Small intestine (tissue), 7 donors: ENCODE data around the gene ANKMY1. TPM values are rescaled to one million over a fixed set of nuclear protein-coding genes. Genes with fewer than 3 reads are reported as not detected.

Experiments used
- DNase-seq, 2 donors: peaks; one replicate each; pipeline versions ENCODE4 v3.0.0 to v3.0.0-alpha.2; 2013
- FAIRE-seq: peaks from 2 replicates; lab custom pipeline; 2012; peaks lifted over from hg19 to GRCh38; lab: Jason Lieb, UNC
- H3K27ac ChIP-seq, 3 donors: one replicate each; pipeline ENCODE4 v1.5.1; 2013; ENCODE audit warnings: low read length in 2 of 3, mild to moderate bottlenecking in 2 of 3, control low read depth in 1 of 3, inconsistent platforms in 1 of 3, low read depth in 1 of 3, moderate library complexity in 1 of 3
- H3K27me3 ChIP-seq, 3 donors: one replicate each; pipeline ENCODE4 v1.6.1; 2013; ENCODE audit warnings: low read length in 3 of 3, inconsistent platforms in 1 of 3; ENCODE audit not compliant: control insufficient read depth in 3 of 3, insufficient read depth in 3 of 3
- H3K36me3 ChIP-seq, 3 donors: one replicate each; pipeline ENCODE4 v1.6.1; 2013; ENCODE audit warnings: low read length in 3 of 3, inconsistent platforms in 1 of 3, low read depth in 1 of 3, mild to moderate bottlenecking in 1 of 3, moderate library complexity in 1 of 3; ENCODE audit not compliant: control insufficient read depth in 3 of 3, insufficient read depth in 2 of 3
- H3K4me1 ChIP-seq, 3 donors: one replicate each; pipeline ENCODE4 v1.6.1; 2013; ENCODE audit warnings: low read length in 2 of 3, inconsistent platforms in 1 of 3, low read depth in 1 of 3, mild to moderate bottlenecking in 1 of 3, moderate library complexity in 1 of 3; ENCODE audit not compliant: control insufficient read depth in 3 of 3, insufficient read depth in 2 of 3
- H3K4me3 ChIP-seq, 3 donors: one replicate each; pipeline ENCODE4 v1.5.1; 2013; ENCODE audit warnings: low read length in 3 of 3, control low read depth in 1 of 3, inconsistent platforms in 1 of 3, low read depth in 1 of 3, mild to moderate bottlenecking in 1 of 3, moderate library complexity in 1 of 3
- H3K9me3 ChIP-seq, 2 donors: one replicate each; pipeline ENCODE4 v1.6.1; 2013; ENCODE audit warnings: low read depth in 1 of 2, low read length in 1 of 2; ENCODE audit not compliant: control insufficient read depth in 2 of 2, insufficient read depth in 1 of 2
- WGBS, 3 donors: extraction: QIAGEN DNeasy Blood & Tissue Kit; methylation state at CpG; one replicate each; pipeline ENCODE4 v1.1.7; 2013; 5-methylcytosine and 5-hydroxymethylcytosine counted together
- polyA plus RNA-seq, 4 donors: library from polyadenylated mRNA; stranded (reverse) in 3 of 4; unstranded in 1 of 4; fragments of 200-250 nt in 3 of 4; fragments of 120-200 nt in 1 of 4; gene quantifications; one replicate each; pipeline versions ENCODE4 v1.2.1 to v1.2.3, GENCODE V29; 2013
- donor health status: healthy with polysubstance abuse.
- donor health status: control.
- donor health status: control.
- donor health status: Bipolar disorder and iron deficiency.
- donor health status: healthy.

ANKMY1 gene
- polyA plus RNA-seq, 4 donors: 3.4 to 13.0 (median 5.9) TPM

DNA sequence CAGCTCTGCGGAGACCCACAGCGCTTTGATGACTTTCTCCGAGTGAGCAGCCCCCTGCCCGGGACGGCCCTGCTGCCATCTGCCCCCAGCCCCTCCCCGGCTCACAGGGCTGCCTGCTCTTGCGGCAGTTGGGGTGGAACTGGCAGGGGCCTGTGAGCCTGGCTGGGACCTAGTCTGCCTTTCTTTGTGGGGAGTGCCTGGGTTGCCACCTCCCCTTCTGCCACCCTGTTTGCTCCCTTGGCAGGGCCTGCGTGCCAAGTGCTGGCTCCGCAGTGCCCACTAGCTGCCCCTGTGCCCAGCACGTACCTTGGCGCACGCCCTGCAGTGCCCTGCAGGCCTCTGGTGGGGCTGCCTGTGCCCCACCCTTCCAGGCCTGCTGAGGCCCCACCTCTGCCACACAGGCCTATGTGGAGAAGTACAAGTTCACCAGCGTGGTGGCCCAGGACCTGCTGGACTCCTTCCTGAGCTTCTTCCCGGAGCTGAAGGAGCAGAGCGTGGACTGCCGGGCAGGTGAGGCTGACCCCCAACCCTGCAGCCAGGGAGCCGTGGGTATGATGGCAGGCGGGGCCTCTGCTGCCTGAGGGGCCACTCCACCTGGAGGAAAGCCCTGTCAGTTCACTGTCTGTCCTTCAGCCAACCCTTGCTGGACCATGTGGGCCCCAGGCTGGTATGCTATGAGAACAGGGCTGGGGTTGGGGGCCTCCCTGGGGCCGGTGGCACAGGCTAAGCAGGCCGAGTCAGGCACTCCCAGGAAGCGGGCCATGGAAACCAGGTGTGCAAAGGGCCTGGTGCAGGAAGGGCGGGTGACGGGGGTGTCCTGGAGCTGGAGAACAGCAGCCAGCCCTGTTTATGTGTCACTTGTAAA, 17.5 kb upstream of the ANKMY1 start:
- Histone ChIP-seq H3K4me1 (peaks cover 4 to 18% (median 6%) of the 10 kb centered on the region in 3 donors), H3K4me3 (no peak overlapping the region), H3K36me3 (peaks cover 7 to 89% (median 20%) of the 10 kb centered on the region in 3 donors), H3K9me3 (no peaks in the 10 kb centered on the region), H3K27ac (no peak overlapping the region), H3K27me3 (no peaks in the 10 kb centered on the region)
- DNase-seq (no peak), FAIRE-seq (no peak)
- WGBS, 3 donors: 84 to 89% (median 88%) methylated on average over 23 of the region's 23 CpGs

DNA sequence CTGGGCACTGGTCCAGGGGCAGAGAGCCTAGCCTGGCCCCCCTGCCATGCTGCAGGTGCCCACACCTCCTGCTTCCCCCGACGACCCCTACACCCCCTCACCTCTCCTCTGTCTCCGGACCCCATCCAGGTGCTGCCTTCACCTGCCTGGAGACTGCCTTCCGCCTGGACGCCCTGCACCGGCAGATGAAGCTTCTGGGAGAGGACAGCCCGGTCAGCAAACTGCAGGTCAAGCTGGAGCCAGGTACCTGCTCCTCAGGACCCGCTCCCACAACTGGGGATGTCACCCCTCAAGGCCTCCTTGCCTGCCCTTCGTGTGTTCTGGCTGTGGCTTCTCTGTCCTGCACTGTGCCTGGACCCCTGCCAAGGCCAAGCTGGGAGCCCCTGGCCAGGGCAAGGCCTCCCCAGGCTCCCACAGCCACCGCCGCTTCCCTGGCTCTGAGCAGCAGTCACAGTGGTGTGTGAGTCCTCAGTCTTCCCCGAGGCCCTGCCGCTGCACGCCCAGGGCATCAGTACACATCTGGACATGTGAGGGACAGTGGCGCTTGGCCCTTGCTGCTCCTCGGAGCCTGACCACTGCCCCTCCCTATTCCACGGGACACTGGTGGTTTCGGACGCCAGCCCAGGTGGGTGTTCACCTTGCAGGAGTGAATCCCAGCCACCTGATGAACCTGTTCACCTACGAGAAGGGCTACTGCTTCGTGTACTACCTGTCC, 16.8 kb upstream of the ANKMY1 start:
- DNase-seq (no peak), FAIRE-seq (no peak)
- WGBS, 3 donors: 85 to 91% (median 88%) methylated on average over 19 to 21 of the region's 21 CpGs
- no peaks in the 10 kb centered on the region for H3K27me3 ChIP-seq
- H3K9me3 ChIP-seq: no peaks in the 10 kb centered on the region
- peaks cover 7 to 93% (median 20%) of the 10 kb centered on the region in 3 donors for H3K36me3 ChIP-seq
- H3K4me3 ChIP-seq: no peak overlapping the region
- peaks cover 10 to 18% (median 11%) of the 10 kb centered on the region in 3 donors for H3K4me1 ChIP-seq
- H3K27ac ChIP-seq: no peak overlapping the region

DNA sequence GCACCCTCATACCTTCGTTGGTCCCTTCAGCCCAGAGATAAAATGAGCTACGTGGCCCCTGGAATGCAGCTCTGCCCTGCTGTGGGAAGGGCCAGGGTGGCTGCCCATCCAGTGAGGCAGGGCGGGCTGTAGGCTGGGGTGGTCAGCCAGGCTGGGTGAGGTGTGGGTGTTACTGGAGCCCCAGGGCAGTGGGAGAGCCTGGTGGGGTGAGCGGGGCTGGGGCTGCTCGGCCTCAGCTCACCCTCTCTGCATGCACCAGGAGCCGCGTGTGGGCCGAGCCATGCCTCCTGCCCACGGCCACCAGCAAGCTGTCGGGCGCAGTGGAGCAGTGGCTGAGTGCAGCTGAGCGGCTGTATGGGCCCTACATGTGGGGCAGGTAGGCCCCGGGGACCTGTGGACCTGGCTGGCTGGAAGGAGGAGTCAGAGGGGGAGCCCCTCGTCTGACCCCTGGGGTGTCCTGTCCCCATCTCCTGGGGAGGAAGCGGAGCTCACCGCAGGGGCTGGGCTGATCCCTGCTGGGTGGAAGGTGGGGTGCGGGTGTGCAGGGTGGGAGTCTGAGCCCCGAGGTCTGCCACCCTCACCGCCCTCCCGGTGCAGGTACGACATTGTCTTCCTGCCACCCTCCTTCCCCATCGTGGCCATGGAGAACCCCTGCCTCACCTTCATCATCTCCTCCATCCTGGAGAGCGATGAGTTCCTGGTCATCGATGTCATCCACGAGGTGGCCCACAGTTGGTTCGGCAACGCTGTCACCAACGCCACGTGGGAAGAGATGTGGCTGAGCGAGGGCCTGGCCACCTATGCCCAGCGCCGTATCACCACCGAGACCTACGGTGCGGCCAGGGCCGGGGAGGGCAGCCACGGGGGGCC, 16.0 kb upstream of the ANKMY1 start:
- Histone ChIP-seq H3K4me3 (no peak overlapping the region), H3K9me3 (no peaks in the 10 kb centered on the region), H3K27ac (no peak overlapping the region), H3K36me3 (peaks cover 7 to 85% (median 20%) of the 10 kb centered on the region in 3 donors), H3K27me3 (no peaks in the 10 kb centered on the region), H3K4me1 (peaks cover 5 to 16% (median 8%) of the 10 kb centered on the region in 3 donors)
- WGBS, 3 donors: 91 to 93% (median 92%) methylated on average over 36 to 37 of the region's 37 CpGs
- DNase-seq (no peak), FAIRE-seq (no peak)

GRCh38 chr2:240573071-240573515, 15.3 kb upstream of the ANKMY1 start:
- Histone ChIP-seq H3K4me1 (peaks cover 5 to 12% (median 8%) of the 10 kb centered on the region in 3 donors), H3K9me3 (no peaks in the 10 kb centered on the region), H3K4me3 (no peak overlapping the region), H3K36me3 (peaks cover 6 to 78% (median 20%) of the 10 kb centered on the region in 3 donors), H3K27ac (no peak overlapping the region), H3K27me3 (no peaks in the 10 kb centered on the region)
- DNase-seq (no peak), FAIRE-seq (no peak)
- WGBS, 3 donors: 90 to 93% (median 90%) methylated on average over 19 to 20 of the region's 20 CpGs

GRCh38 chr2:240572141-240573031, 14.6 kb upstream of the ANKMY1 start:
- DNase-seq: no peak
- no peaks in the 10 kb centered on the region for H3K27me3 ChIP-seq
- H3K27ac ChIP-seq: no peak overlapping the region
- 82 to 89% (median 86%) methylated on average over 30 of the region's 30 CpGs for WGBS, 3 donors
- H3K36me3 ChIP-seq: peaks cover 5 to 71% (median 19%) of the 10 kb centered on the region in 3 donors
- no peak overlapping the region for H3K4me3 ChIP-seq
- no peaks in the 10 kb centered on the region for H3K9me3 ChIP-seq
- FAIRE-seq: no peak
- peaks cover 5 to 18% (median 8%) of the 10 kb centered on the region in 3 donors for H3K4me1 ChIP-seq

DNA sequence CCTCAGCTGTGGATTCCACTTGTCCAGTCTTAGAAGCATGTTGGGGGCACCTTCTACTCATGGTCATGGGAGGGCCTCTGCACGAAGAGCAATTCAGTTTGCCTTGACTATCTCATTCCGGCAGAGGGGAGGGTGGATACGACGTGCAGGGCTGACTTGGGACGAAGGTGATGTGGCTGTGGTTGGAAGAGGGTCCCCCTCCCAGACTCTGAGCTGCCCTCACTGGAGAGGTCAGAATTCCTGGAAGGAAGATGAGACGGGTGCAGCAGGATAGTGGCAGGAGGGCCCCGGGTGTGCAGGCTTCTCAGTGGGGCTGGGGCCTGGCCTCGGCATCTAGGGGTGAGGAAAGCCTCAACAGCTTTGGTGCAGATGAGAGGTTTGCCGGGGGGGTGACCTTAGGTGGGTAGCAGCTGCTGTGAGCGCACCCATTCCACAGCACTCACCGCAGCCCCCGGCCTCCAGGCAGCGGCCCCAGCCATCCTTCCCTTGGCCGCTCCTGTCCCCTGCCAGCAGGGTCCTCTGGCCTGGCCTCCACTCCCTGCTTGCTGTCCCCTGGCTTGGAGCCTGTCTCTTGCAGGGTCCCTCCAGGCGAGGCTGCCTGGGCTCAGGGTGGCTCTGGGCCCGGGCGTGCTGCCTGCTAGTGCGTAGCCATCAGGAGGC, 13.7 kb upstream of the ANKMY1 start:
- peaks cover 4 to 62% (median 11%) of the 10 kb centered on the region in 3 donors for H3K36me3 ChIP-seq
- 87 to 92% (median 92%) methylated on average over 18 of the region's 18 CpGs for WGBS, 3 donors
- H3K4me1 ChIP-seq: peaks cover 5 to 27% (median 10%) of the 10 kb centered on the region in 3 donors
- no peaks in the 10 kb centered on the region for H3K27me3 ChIP-seq
- DNase-seq (no peak), FAIRE-seq (no peak)
- H3K9me3 ChIP-seq: no peaks in the 10 kb centered on the region
- H3K4me3 ChIP-seq: no peak overlapping the region
- no peak overlapping the region for H3K27ac ChIP-seq
